ENCODE measurements around the gene SKAP1.

DNA sequence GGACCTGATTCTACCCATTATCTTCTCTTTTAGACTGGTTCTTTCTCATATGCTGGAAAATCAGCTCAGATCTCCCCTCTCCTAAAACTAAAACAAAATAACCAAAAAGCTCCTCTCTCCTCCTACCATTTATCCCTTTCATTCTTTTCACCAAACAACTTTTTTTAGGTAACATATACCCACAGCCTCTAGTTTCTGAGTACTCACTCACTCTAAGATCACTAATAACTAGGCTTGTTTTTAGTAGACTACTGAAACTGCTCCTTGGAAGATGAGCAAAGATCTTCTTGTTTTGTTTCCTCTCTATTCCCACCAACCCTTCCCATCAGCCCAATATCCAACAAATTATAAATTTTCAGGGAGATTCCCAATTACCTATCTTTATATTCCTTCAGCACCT lies 129.0 kb downstream of the SKAP1 start:
- TF ChIP-seq, protein P1, sequence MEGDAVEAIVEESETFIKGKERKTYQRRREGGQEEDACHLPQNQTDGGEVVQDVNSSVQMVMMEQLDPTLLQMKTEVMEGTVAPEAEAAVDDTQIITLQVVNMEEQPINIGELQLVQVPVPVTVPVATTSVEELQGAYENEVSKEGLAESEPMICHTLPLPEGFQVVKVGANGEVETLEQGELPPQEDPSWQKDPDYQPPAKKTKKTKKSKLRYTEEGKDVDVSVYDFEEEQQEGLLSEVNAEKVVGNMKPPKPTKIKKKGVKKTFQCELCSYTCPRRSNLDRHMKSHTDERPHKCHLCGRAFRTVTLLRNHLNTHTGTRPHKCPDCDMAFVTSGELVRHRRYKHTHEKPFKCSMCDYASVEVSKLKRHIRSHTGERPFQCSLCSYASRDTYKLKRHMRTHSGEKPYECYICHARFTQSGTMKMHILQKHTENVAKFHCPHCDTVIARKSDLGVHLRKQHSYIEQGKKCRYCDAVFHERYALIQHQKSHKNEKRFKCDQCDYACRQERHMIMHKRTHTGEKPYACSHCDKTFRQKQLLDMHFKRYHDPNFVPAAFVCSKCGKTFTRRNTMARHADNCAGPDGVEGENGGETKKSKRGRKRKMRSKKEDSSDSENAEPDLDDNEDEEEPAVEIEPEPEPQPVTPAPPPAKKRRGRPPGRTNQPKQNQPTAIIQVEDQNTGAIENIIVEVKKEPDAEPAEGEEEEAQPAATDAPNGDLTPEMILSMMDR (conservative IDR thresholded peaks at IDR 0.05; ENCODE audit: low read length), result no peak
- TF ChIP-seq EZH2phosphoT487 (IDR thresholded peaks at IDR 0.05; ENCODE audit: borderline replicate concordance, low read depth, low read length), result no peak

Measured in OCI-LY7 (cell line).